Effector memory CD8-positive, alpha-beta T cell (primary cell): ENCODE measurements around the gene HLA-DQA1.
"Not testable (repeated sequence)": the region's sequence is repeated elsewhere in the genome, so short reads cannot be mapped to it uniquely, and the experiment has no call there.

Experiments
- ATAC-seq: fragments of 150-1000 bp; cut with Tn5 transposase; replicated peaks from 2 replicates; pipeline ENCODE4 v1.10.0; 2021; ENCODE audit warnings: mild to moderate bottlenecking, moderate library complexity
- DNase-seq, 3 experiments: peaks; one replicate each; pipeline ENCODE4 v3.0.0; 2021
- H3K27ac Mint-ChIP-seq, 2 donors: one replicate each; pipeline ENCODE4 v1.8.0; 2022; ENCODE audit warnings: mild to moderate bottlenecking in 2 of 2, mixed read lengths in 2 of 2, moderate library complexity in 2 of 2
- H3K27me3 Mint-ChIP-seq, 2 donors: one replicate each; pipeline ENCODE4 v1.8.0; 2022; ENCODE audit warnings: mixed read lengths in 2 of 2
- H3K36me3 Mint-ChIP-seq: one replicate; pipeline ENCODE4 v1.8.0; 2022; ENCODE audit warnings: mild to moderate bottlenecking, moderate library complexity, mixed read lengths; ENCODE audit not compliant: insufficient read depth
- H3K4me1 Mint-ChIP-seq, 2 donors: one replicate each; pipeline ENCODE4 v1.8.0; 2022; ENCODE audit warnings: low read depth in 2 of 2, mixed read lengths in 2 of 2
- H3K4me3 Mint-ChIP-seq, 2 donors: one replicate each; pipeline ENCODE4 v1.8.0; 2022; ENCODE audit warnings: mild to moderate bottlenecking in 2 of 2, mixed read lengths in 2 of 2, moderate library complexity in 2 of 2
- H3K9me3 Mint-ChIP-seq, 2 donors: one replicate each; pipeline ENCODE4 v1.8.0; 2022; ENCODE audit warnings: mixed read lengths in 2 of 2
- total RNA-seq, 9 experiments: gene quantifications; one replicate each; lab custom pipeline; 2026; lab: John Stamatoyannopoulos, UW

The HLA-DQA1 gene
- total RNA-seq, result 0.48 to 19.3 (median 6.5) reads per million in 9 experiments

GRCh38 chr6:32637219-32637880 is at the start of gene HLA-DQA1:
Gene HLA-DQA1, plus strand, starts transcription at chr6:32637406. Its CDS starts 53 bp downstream, at chr6:32637459.
- ATAC-seq (peak; percentile 83), DNase-seq (peak in 1 of 3 experiments; percentile 45)
- peaks cover 19 to 38% of the 10 kb centered on the region in 2 donors for H3K4me1 Mint-ChIP-seq
- H3K4me3 Mint-ChIP-seq, result peak within 1 kb of the TSS; percentile 71 to 79
- H3K36me3 Mint-ChIP-seq, result peaks cover 20% of the 10 kb centered on the region
- H3K9me3 Mint-ChIP-seq, result no peaks in the 10 kb centered on the region
- peaks cover 0 to 26% of the 10 kb centered on the region in 2 donors for H3K27me3 Mint-ChIP-seq
- peak within 1 kb of the TSS; percentile 80 to 92 for H3K27ac Mint-ChIP-seq

DNA sequence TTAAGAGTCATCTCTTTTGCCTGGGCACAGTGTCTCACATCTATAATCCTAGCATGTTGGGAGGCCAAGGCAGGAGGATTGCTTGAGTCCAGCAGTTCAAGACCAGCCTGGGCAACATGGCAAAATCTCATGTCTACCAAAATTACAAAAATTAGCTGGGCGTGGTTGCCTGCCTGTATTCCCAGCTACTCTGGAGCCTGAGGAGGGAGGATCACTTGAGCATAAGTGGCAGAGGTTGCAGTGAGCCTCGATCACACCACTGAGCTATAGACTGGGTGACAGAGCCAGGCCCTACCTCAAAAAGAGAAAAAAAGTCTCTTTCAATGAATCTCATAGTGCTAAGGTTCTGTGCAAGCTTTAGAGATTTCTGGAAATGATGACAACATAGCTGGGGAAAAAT is 49.0 kb upstream of the HLA-DQA1 start:
- H3K9me3 Mint-ChIP-seq, result no peaks in the 10 kb centered on the region
- peaks cover 23% of the 10 kb centered on the region for H3K36me3 Mint-ChIP-seq
- H3K27me3 Mint-ChIP-seq, result no peaks in the 10 kb centered on the region
- DNase-seq, result no peak
- peak overlapping the region; percentile 43 to 96 for H3K4me3 Mint-ChIP-seq
- H3K27ac Mint-ChIP-seq, result peak overlapping the region; percentile 16 to 99
- H3K4me1 Mint-ChIP-seq, result peaks cover 48 to 52% of the 10 kb centered on the region in 2 donors
- no peak for ATAC-seq

- DNase-seq (peak; percentile 28 to 73 (median 39)), ATAC-seq (peak; percentile 89)
- Mint-ChIP-seq H3K4me3 (peak within 1 kb of the TSS; percentile 77 to 96), H3K27ac (peak within 1 kb of the TSS; percentile 16 to 99), H3K27me3 (no peaks in the 10 kb centered on the region), H3K9me3 (no peaks in the 10 kb centered on the region), H3K36me3 (peaks cover 12% of the 10 kb centered on the region), H3K4me1 (peaks cover 35 to 38% of the 10 kb centered on the region in 2 donors)
These were observed 47.4 kb upstream of the HLA-DQA1 start, which contains the start of gene HLA-DRB1 for GRCh38 chr6:32589596-32590449. Gene HLA-DRB1, minus strand, starts transcription at chr6:32589848. Its CDS starts 106 bp downstream, at chr6:32589742.

GRCh38 chr6:32590713-32591112 is 46.5 kb upstream of the HLA-DQA1 start:
- H3K27ac Mint-ChIP-seq, result not testable (repeated sequence)

GRCh38 chr6:32597024-32597423 is 40.2 kb upstream of the HLA-DQA1 start:
- no peaks in the 10 kb centered on the region for H3K9me3 Mint-ChIP-seq
- H3K4me3 Mint-ChIP-seq, result no peak overlapping the region
- peaks cover 0 to 4% of the 10 kb centered on the region in 2 donors for H3K4me1 Mint-ChIP-seq
- no peak for ATAC-seq
- H3K27me3 Mint-ChIP-seq, result no peaks in the 10 kb centered on the region
- no peaks in the 10 kb centered on the region for H3K36me3 Mint-ChIP-seq
- no peak for DNase-seq
- no peak overlapping the region for H3K27ac Mint-ChIP-seq

More at GRCh38 chr6:32590713-32591112, 46.5 kb upstream of the HLA-DQA1 start:
- Mint-ChIP-seq H3K36me3 (peaks cover 12% of the 10 kb centered on the region), H3K4me1 (peaks cover 29 to 31% of the 10 kb centered on the region in 2 donors)
- H3K9me3 Mint-ChIP-seq, H3K27me3 Mint-ChIP-seq, H3K4me3 Mint-ChIP-seq, ATAC-seq, DNase-seq: not testable (repeated sequence)

- DNase-seq (no peak), ATAC-seq (no peak)
- peaks cover 8 to 16% of the 10 kb centered on the region in 2 donors for H3K4me1 Mint-ChIP-seq
- no peaks in the 10 kb centered on the region for H3K36me3 Mint-ChIP-seq
- H3K27ac Mint-ChIP-seq, result no peak overlapping the region
- H3K27me3 Mint-ChIP-seq, result no peaks in the 10 kb centered on the region
- H3K4me3 Mint-ChIP-seq, result no peak overlapping the region
- H3K9me3 Mint-ChIP-seq, result no peaks in the 10 kb centered on the region
These were observed 34.8 kb upstream of the HLA-DQA1 start for GRCh38 chr6:32602383-32602782.

- ATAC-seq (no peak), DNase-seq (no peak)
- no peaks in the 10 kb centered on the region for H3K36me3 Mint-ChIP-seq
- no peaks in the 10 kb centered on the region for H3K9me3 Mint-ChIP-seq
- H3K4me1 Mint-ChIP-seq, result peaks cover 9 to 16% of the 10 kb centered on the region in 2 donors
- no peaks in the 10 kb centered on the region for H3K27me3 Mint-ChIP-seq
- peak overlapping the region in 1 of 2 donors; percentile 75 for H3K27ac Mint-ChIP-seq
- H3K4me3 Mint-ChIP-seq, result no peak overlapping the region
These were observed 34.0 kb upstream of the HLA-DQA1 start for GRCh38 chr6:32603222-32603621.

DNA sequence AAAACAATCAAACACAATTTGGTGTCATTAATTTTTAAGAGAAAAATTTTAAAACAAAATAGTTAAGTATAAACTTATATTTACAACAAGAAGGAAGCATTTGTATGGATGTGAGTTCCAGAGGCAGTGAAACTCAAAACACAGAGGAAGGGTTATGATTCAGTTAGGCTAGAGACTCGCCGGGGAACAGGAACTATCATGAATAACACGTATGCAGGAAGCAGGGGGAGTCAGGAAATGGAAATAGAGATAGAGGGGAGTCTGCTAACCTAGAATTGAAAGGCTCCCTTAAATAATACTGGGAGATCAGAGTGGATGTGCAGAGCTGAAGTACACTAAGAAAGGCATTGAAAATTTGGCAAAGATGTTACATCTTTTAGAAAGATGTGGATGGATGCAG is 33.3 kb upstream of the HLA-DQA1 start:
- Mint-ChIP-seq H3K9me3 (no peaks in the 10 kb centered on the region), H3K27me3 (no peaks in the 10 kb centered on the region), H3K4me3 (peak overlapping the region; percentile 14 to 52), H3K27ac (peak overlapping the region; percentile 32 to 75), H3K36me3 (no peaks in the 10 kb centered on the region), H3K4me1 (peaks cover 10 to 16% of the 10 kb centered on the region in 2 donors)
- peak; percentile 70 for ATAC-seq
- no peak for DNase-seq

- Mint-ChIP-seq H3K36me3 (no peaks in the 10 kb centered on the region), H3K27ac (peak overlapping the region; percentile 32 to 75), H3K9me3 (no peaks in the 10 kb centered on the region), H3K4me1 (peaks cover 10 to 12% of the 10 kb centered on the region in 2 donors), H3K27me3 (no peaks in the 10 kb centered on the region), H3K4me3 (peak overlapping the region; percentile 14 to 52)
- ATAC-seq, result peak; percentile 74
- no peak for DNase-seq
These were observed 32.8 kb upstream of the HLA-DQA1 start for GRCh38 chr6:32604434-32604877.

GRCh38 chr6:32607263-32607987 is 29.8 kb upstream of the HLA-DQA1 start:
- no peaks in the 10 kb centered on the region for H3K27me3 Mint-ChIP-seq
- no peak for ATAC-seq
- peak overlapping the region in 1 of 2 donors; percentile 35 for H3K27ac Mint-ChIP-seq
- no peak for DNase-seq
- peaks cover 12% of the 10 kb centered on the region in 2 donors for H3K4me1 Mint-ChIP-seq
- peaks cover 2% of the 10 kb centered on the region for H3K36me3 Mint-ChIP-seq
- no peaks in the 10 kb centered on the region for H3K9me3 Mint-ChIP-seq
- H3K4me3 Mint-ChIP-seq, result no peak overlapping the region

DNA sequence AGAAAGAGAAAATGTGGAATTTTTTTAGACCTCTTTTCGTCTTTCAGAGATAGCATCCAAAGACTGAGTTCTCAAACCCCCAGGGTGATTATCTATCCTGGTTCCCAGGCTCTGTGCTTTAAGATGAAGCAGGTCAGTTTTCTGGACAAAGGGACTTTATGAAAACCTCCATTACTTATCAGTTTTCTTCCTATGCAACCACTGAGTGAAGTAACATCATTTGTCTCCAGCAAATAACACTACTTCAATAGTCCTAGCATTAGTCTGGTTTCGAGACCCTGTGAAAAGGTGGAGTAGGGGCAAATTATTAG is 29.3 kb upstream of the HLA-DQA1 start:
- H3K9me3 Mint-ChIP-seq, result no peaks in the 10 kb centered on the region
- H3K27me3 Mint-ChIP-seq, result no peaks in the 10 kb centered on the region
- peak overlapping the region in 1 of 2 donors; percentile 35 for H3K27ac Mint-ChIP-seq
- H3K4me1 Mint-ChIP-seq, result peaks cover 12% of the 10 kb centered on the region in 2 donors
- H3K4me3 Mint-ChIP-seq, result no peak overlapping the region
- no peak for ATAC-seq
- H3K36me3 Mint-ChIP-seq, result peaks cover 2% of the 10 kb centered on the region
- DNase-seq, result no peak

DNA sequence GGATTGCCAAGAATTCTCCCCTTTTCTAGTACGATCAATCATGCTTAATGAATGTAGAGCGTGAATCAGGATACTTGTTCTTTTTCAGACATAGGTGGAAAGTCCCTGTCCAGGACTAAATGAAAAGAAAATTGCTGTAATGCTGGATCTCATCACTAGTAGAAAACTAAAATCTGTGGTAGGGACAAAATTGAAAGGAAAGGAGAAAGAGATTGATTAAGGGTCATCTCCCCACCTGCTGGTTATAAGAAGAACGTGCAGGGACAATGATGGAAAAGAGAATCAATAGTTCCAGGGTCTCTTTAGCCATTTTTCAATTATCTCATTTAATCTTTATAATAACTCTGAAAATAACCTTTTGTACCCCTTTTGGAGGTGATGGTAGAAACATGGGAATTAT is 28.8 kb upstream of the HLA-DQA1 start:
- Mint-ChIP-seq H3K27ac (no peak overlapping the region), H3K36me3 (peaks cover 2% of the 10 kb centered on the region), H3K27me3 (no peaks in the 10 kb centered on the region), H3K4me1 (peaks cover 10 to 12% of the 10 kb centered on the region in 2 donors), H3K4me3 (no peak overlapping the region), H3K9me3 (no peaks in the 10 kb centered on the region)
- ATAC-seq (no peak), DNase-seq (no peak)

DNA sequence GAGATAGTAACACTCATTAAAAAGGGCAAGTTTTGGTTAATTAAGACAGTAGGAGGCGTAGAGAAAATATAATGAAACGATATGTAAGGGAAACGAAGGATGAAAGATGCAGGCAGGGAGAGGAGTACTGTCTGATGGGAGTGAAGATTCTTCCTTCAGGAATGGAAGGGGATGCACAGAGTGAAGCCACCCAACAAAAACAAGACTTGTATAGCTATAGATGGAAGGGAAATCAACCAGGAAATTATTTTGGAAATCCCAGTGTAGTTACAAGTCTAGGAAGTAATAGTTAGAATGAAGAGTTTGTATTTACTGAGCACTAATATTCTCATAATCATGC is 27.8 kb upstream of the HLA-DQA1 start:
- ATAC-seq (no peak), DNase-seq (no peak)
- H3K9me3 Mint-ChIP-seq, result no peaks in the 10 kb centered on the region
- peaks cover 2% of the 10 kb centered on the region for H3K36me3 Mint-ChIP-seq
- H3K27ac Mint-ChIP-seq, result no peak overlapping the region
- no peak overlapping the region for H3K4me3 Mint-ChIP-seq
- peaks cover 5 to 6% of the 10 kb centered on the region in 2 donors for H3K4me1 Mint-ChIP-seq
- no peaks in the 10 kb centered on the region for H3K27me3 Mint-ChIP-seq
